CD8-positive, alpha-beta memory T cell (primary cell): ENCODE data around the gene UBQLN4. TPM values are rescaled to one million over a fixed set of nuclear protein-coding genes. Genes with fewer than 3 reads are reported as not detected.
A peak's percentile ranks its signal among the peaks of the same experiment; 100 is the strongest.
"Not testable (repeated sequence)": the region's sequence is repeated elsewhere in the genome, so short reads cannot be mapped to it uniquely, and the experiment has no call there.

Experiments used
- CTCF ChIA-PET: fragments of 350-600 bp; sonication (Branson Sonifier 250); formaldehyde crosslinking; loops from one replicate; lab custom pipeline; 2021; ENCODE audit warnings: antibody characterized with exemption; lab: Charles Lee
- POLR2A ChIA-PET: fragments of 350-600 bp; sonication (Branson Sonifier 250); formaldehyde crosslinking; loops from one replicate; lab custom pipeline; 2021; ENCODE audit warnings: antibody characterized with exemption; lab: Charles Lee
- DNase-seq, 5 donors: peaks; one replicate each; pipeline versions ENCODE4 v3.0.0 to v3.0.0-alpha.2; 2020 to 2022; ENCODE audit warnings: mixed read lengths in 1 of 5
- H3K27ac ChIP-seq: one replicate; pipeline ENCODE4 v1.7.0; 2013; ENCODE audit warnings: low read depth, mild to moderate bottlenecking, low read length, moderate library complexity
- H3K27me3 ChIP-seq: 2 replicates; pipeline ENCODE4 v1.7.0; 2013; ENCODE audit warnings: low read length, mild to moderate bottlenecking; ENCODE audit not compliant: insufficient read depth, poor library complexity, severe bottlenecking
- H3K36me3 ChIP-seq: 2 replicates; pipeline ENCODE4 v1.7.0; 2013; ENCODE audit warnings: mild to moderate bottlenecking, low read length, moderate library complexity; ENCODE audit not compliant: insufficient read depth
- H3K4me1 ChIP-seq: 2 replicates; pipeline ENCODE4 v1.7.0; 2013; ENCODE audit warnings: mild to moderate bottlenecking, low read length, moderate library complexity; ENCODE audit not compliant: insufficient read depth
- H3K4me3 ChIP-seq: 2 replicates; pipeline ENCODE4 v1.7.0; 2013; ENCODE audit warnings: mild to moderate bottlenecking, low read length
- H3K9me3 ChIP-seq: 2 replicates; pipeline ENCODE4 v1.7.0; 2013; ENCODE audit warnings: mild to moderate bottlenecking, low read length
- H3K27ac Mint-ChIP-seq, 8 donors: one replicate each; pipeline ENCODE4 v1.8.0; 2020 to 2021; ENCODE audit warnings: mixed read lengths in 8 of 8, mild to moderate bottlenecking in 6 of 8, inconsistent platforms in 3 of 8, moderate library complexity in 3 of 8
- H3K27me3 Mint-ChIP-seq, 2 donors: one replicate each; pipeline ENCODE4 v1.8.0; 2020 to 2021; ENCODE audit warnings: mixed read lengths in 2 of 2, mild to moderate bottlenecking in 1 of 2, moderate library complexity in 1 of 2
- H3K36me3 Mint-ChIP-seq, 3 donors: one replicate each; pipeline ENCODE4 v1.8.0; 2020 to 2021; ENCODE audit warnings: mixed read lengths in 3 of 3, inconsistent platforms in 1 of 3, mild to moderate bottlenecking in 1 of 3
- H3K4me1 Mint-ChIP-seq, 3 donors: one replicate each; pipeline ENCODE4 v1.8.0; 2020 to 2021; ENCODE audit warnings: mixed read lengths in 3 of 3, inconsistent platforms in 1 of 3, mild to moderate bottlenecking in 1 of 3
- H3K4me3 Mint-ChIP-seq, 7 donors: one replicate each; pipeline ENCODE4 v1.8.0; 2020 to 2021; ENCODE audit warnings: mixed read lengths in 7 of 7, mild to moderate bottlenecking in 6 of 7, moderate library complexity in 4 of 7, inconsistent platforms in 2 of 7
- H3K9me3 Mint-ChIP-seq, 5 donors: one replicate each; pipeline ENCODE4 v1.8.0; 2020 to 2022; ENCODE audit warnings: mixed read lengths in 5 of 5, mild to moderate bottlenecking in 3 of 5, moderate library complexity in 2 of 5, inconsistent platforms in 1 of 5
- polyA plus RNA-seq: library from polyadenylated mRNA; unstranded; fragments of 300-500 nt; fragmentation: Illumina TruSeq; gene quantifications from one replicate; pipeline ENCODE4 v1.2.3, GENCODE V29; 2021
- total RNA-seq, 2 experiments: library from RNA; stranded (reverse); gene quantifications; one replicate each; pipeline ENCODE4 v1.2.3, GENCODE V29; 2021

UBQLN4 gene
- total and polyA plus RNA-seq, 3 experiments from 2014 or later: 15.6 to 61.9 (median 59.4) TPM

DNA sequence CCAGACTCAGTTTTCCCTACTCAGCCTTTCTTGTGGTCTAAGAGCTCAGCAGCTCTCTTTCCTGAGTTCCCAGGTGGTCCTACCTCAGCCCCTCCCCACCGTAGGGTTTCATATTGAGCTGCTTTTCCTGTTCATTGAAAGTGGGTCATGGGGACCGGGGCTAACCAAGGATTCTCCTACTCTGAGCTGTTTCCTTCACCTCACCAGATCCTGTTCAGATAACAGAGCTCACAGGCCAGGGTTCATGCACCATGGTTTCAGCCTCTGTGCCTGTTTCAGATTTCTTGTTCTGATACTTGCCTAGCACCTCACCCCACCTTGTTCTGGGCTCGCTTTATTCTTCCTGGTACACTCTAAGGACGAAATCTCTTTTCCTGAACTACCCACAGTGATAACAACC is 8.5 kb downstream of the UBQLN4 start:
- H3K36me3 ChIP-seq: peaks cover 19% of the 10 kb centered on the region
- Mint-ChIP-seq H3K27ac (peak overlapping the region in 7 of 8 donors; percentile 7 to 95 (median 70)), H3K27me3 (no peaks in the 10 kb centered on the region), H3K4me1 (peaks cover 7 to 13% (median 12%) of the 10 kb centered on the region in 3 donors), H3K9me3 (no peaks in the 10 kb centered on the region), H3K4me3 (peak overlapping the region in 4 of 7 donors; percentile 1 to 30 (median 12)), H3K36me3 (peaks cover 8 to 67% (median 18%) of the 10 kb centered on the region in 3 donors)
- no peaks in the 10 kb centered on the region for H3K27me3 ChIP-seq
- H3K9me3 ChIP-seq: no peaks in the 10 kb centered on the region
- POLR2A ChIA-PET: no interaction called here
- no peak overlapping the region for H3K27ac ChIP-seq
- peaks cover 5% of the 10 kb centered on the region for H3K4me1 ChIP-seq
- CTCF ChIA-PET: interaction anchor here (0.6 kb wide), 1 partner anchor 38 kb away, joined by 4 read pairs; no protein-coding TSS in a partner anchor
- no peak overlapping the region for H3K4me3 ChIP-seq
- no peak for DNase-seq

DNA sequence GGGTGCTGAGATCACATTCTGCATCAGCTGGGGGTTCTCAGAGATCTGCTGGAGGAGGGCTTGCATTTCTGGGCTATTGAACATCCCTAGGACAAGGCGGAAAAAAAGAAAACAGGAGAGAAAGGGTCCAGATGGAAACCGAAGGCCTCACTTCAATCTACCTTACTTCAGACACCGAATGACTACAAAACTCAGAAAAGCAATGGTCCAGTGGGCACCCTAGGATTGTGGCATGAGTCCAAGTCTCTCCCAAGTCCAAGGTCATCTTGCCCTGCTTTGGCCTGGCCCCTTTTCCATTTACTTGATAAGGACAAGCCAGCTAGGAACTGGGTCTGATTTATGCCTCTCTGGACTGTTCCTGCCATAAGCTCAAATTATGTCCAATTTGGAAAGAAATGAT is 10.8 kb downstream of the UBQLN4 start:
- H3K27me3 Mint-ChIP-seq: no peaks in the 10 kb centered on the region
- no peaks in the 10 kb centered on the region for H3K27me3 ChIP-seq
- peaks cover 7 to 13% (median 12%) of the 10 kb centered on the region in 3 donors for H3K4me1 Mint-ChIP-seq
- peaks cover 8 to 54% (median 15%) of the 10 kb centered on the region in 3 donors for H3K36me3 Mint-ChIP-seq
- ChIA-PET POLR2A (interaction anchor here (0.5 kb wide), 1 partner anchor 112 kb away, joined by 3 read pairs; no protein-coding TSS in a partner anchor), CTCF (no interaction called here)
- no peak overlapping the region for H3K27ac ChIP-seq
- peaks cover 19% of the 10 kb centered on the region for H3K36me3 ChIP-seq
- peak overlapping the region in 5 of 8 donors; percentile 8 to 79 (median 61) for H3K27ac Mint-ChIP-seq
- H3K9me3 ChIP-seq: no peaks in the 10 kb centered on the region
- H3K9me3 Mint-ChIP-seq: no peaks in the 10 kb centered on the region
- no peak overlapping the region for H3K4me3 ChIP-seq
- H3K4me1 ChIP-seq: peaks cover 5% of the 10 kb centered on the region
- no peak for DNase-seq
- no peak overlapping the region for H3K4me3 Mint-ChIP-seq

DNA sequence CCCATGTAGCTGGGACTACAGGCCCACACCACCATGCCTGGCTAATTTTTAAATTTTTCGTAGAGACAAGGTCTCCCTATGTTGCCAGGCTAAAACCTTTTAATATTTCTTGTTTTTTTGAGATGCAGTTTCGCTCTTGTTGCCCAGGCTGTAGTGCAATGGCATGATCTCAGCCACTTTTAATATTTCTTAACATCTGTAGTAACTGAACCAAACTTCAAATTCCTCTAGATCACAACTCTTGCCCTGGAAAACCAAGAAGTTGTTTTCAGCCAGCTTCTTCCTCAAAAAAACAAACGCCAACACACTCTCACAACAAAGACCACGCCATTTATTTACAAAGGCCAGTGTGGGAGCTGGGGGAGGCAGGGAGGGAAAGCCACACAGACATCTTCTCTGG is 18.6 kb downstream of the UBQLN4 start:
- H3K9me3 Mint-ChIP-seq, H3K36me3 ChIP-seq, H3K27me3 Mint-ChIP-seq, H3K4me3 Mint-ChIP-seq, H3K9me3 ChIP-seq, CTCF ChIA-PET, H3K27me3 ChIP-seq, H3K4me1 Mint-ChIP-seq, H3K27ac ChIP-seq, POLR2A ChIA-PET, H3K4me1 ChIP-seq, H3K4me3 ChIP-seq, DNase-seq: not testable (repeated sequence)
- Mint-ChIP-seq H3K27ac (peak overlapping the region in 1 of 8 donors; percentile 29), H3K36me3 (peaks cover 0 to 28% (median 2%) of the 10 kb centered on the region in 3 donors)

DNA sequence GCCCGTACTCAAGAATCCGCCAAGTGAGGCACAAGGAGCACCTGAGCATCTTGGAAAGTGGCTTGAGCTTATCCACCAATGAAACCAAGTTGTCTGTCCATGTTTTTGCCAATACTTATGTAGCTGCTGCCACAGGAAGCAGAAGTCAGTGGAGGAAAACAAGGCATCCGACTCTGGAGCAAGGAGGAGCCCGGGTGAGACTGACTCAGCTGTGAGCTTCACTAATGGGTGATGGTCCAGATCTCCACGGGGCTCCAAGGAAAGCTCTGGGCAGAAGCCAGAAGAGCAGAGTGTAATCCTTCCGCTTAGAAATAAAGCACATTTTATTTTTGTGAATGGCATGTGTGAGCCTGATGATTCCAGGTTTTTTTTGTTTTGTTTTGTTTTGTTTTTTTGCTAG is 20.6 kb downstream of the UBQLN4 start:
- peaks cover 0 to 21% (median 2%) of the 10 kb centered on the region in 3 donors for H3K36me3 Mint-ChIP-seq

DNA sequence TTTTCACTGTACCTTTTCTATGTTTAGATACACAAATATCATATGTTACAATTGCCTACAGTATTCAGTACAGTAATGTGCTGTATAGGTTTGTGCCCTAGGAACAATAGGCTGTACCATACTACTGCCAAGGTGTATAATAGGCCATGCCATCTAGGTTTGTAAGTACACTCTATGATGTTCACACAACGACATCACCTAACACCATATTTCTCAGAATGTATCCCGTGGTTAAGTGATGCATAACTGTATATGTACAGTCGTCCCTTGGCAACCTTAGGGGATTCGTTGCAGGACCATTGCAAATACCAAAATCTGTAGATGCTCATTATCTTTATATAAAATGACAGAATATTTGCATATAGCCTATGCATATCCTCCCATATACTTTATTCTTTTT is 27.0 kb downstream of the UBQLN4 start:
- ChIA-PET POLR2A (no interaction called here), CTCF (interaction anchor here (1.1 kb wide), 1 partner anchor 21 kb away, joined by 3 read pairs; no protein-coding TSS in a partner anchor)
- Mint-ChIP-seq H3K27me3 (peaks cover 7 to 9% of the 10 kb centered on the region in 2 donors), H3K4me3 (peak overlapping the region in 1 of 7 donors; percentile 37), H3K36me3 (no peaks in the 10 kb centered on the region), H3K4me1 (peaks cover 9 to 14% (median 9%) of the 10 kb centered on the region in 3 donors), H3K9me3 (no peaks in the 10 kb centered on the region), H3K27ac (no peak overlapping the region)
- Histone ChIP-seq H3K9me3 (no peaks in the 10 kb centered on the region), H3K4me1 (no peaks in the 10 kb centered on the region), H3K27ac (no peak overlapping the region), H3K4me3 (no peak overlapping the region), H3K36me3 (no peaks in the 10 kb centered on the region), H3K27me3 (no peaks in the 10 kb centered on the region)
- DNase-seq: no peak

More for the DNA sequence above, 20.6 kb downstream of the UBQLN4 start:
- Histone ChIP-seq H3K27me3 (no peaks in the 10 kb centered on the region), H3K4me1 (no peaks in the 10 kb centered on the region), H3K9me3 (no peaks in the 10 kb centered on the region), H3K4me3 (no peak overlapping the region), H3K36me3 (no peaks in the 10 kb centered on the region), H3K27ac (no peak overlapping the region)
- DNase-seq: no peak
- Mint-ChIP-seq H3K4me1 (peaks cover 0 to 2% (median 0%) of the 10 kb centered on the region in 3 donors), H3K4me3 (no peak overlapping the region), H3K9me3 (no peaks in the 10 kb centered on the region), H3K27me3 (no peaks in the 10 kb centered on the region), H3K27ac (no peak overlapping the region)
- ChIA-PET CTCF (interaction anchor here (1.0 kb wide), 1 partner anchor 102 kb away, joined by 5 read pairs; no protein-coding TSS in a partner anchor), POLR2A (no interaction called here)

DNA sequence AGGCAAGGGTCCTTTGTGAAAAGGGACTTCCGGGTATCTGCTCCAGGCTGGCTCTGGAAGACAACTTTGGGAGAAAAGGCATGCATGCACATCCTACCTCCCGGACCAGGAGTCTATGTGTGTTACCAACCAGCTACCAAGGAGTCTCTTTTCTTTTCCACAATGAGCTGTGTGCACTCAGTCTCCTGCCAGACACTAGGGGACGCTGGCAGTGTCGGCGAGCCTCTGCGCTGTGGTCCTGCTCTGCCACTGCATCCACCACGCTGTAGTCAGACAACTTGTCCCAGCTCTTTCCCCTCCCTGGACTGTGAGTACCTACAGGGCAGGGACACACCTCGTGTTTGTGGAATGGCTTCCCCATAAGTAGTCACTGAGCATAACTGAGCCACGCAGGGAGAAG is 27.7 kb downstream of the UBQLN4 start:
- CTCF ChIA-PET: interaction anchor here (0.6 to 1.1 kb wide), 4 partner anchors 21 to 1543 kb away, joined by 3 to 4 read pairs (median 3); no protein-coding TSS in a partner anchor
- no peak overlapping the region for H3K27ac Mint-ChIP-seq
- no peak overlapping the region for H3K4me3 ChIP-seq
- POLR2A ChIA-PET: no interaction called here
- H3K9me3 Mint-ChIP-seq: no peaks in the 10 kb centered on the region
- no peak overlapping the region for H3K27ac ChIP-seq
- peak in 4 of 5 donors; percentile 4 to 54 (median 16) for DNase-seq
- H3K27me3 Mint-ChIP-seq: peaks cover 7 to 9% of the 10 kb centered on the region in 2 donors
- no peaks in the 10 kb centered on the region for H3K27me3 ChIP-seq
- no peak overlapping the region for H3K4me3 Mint-ChIP-seq
- no peaks in the 10 kb centered on the region for H3K36me3 Mint-ChIP-seq
- peaks cover 13 to 19% (median 13%) of the 10 kb centered on the region in 3 donors for H3K4me1 Mint-ChIP-seq
- H3K9me3 ChIP-seq: no peaks in the 10 kb centered on the region
- H3K36me3 ChIP-seq: no peaks in the 10 kb centered on the region
- no peaks in the 10 kb centered on the region for H3K4me1 ChIP-seq

DNA sequence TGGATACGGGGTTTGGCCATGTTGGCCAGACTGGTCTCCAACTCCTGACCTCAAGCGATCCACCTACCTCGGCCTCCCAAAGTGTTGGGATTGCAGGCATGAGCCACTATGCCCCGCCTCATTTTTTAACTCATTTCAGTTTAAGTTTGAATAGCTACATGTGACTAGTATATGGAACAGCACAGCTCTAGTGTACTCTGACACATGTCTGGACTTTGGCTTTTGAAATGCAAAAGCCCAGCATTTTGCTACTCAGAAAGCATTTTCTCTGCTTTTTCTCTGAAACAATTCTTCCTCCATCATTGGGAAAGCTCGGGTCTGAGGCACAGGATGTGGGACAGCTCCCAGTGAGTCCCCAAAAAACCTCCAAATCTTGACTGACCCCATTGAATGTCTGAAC is 28.8 kb downstream of the UBQLN4 start:
- DNase-seq: no peak
- Mint-ChIP-seq H3K27me3 (peaks cover 7 to 9% of the 10 kb centered on the region in 2 donors), H3K4me3 (no peak overlapping the region), H3K27ac (peak overlapping the region in 1 of 8 donors; percentile 50), H3K36me3 (peaks cover 0 to 9% (median 0%) of the 10 kb centered on the region in 3 donors), H3K9me3 (no peaks in the 10 kb centered on the region), H3K4me1 (peaks cover 21 to 28% (median 23%) of the 10 kb centered on the region in 3 donors)
- Histone ChIP-seq H3K4me3 (no peak overlapping the region), H3K27ac (no peak overlapping the region), H3K27me3 (no peaks in the 10 kb centered on the region), H3K9me3 (no peaks in the 10 kb centered on the region), H3K36me3 (no peaks in the 10 kb centered on the region), H3K4me1 (peaks cover 5% of the 10 kb centered on the region)
- POLR2A ChIA-PET: no interaction called here
- CTCF ChIA-PET: interaction anchor here (1.0 kb wide), 1 partner anchor 41 kb away, joined by 3 read pairs; no protein-coding TSS in a partner anchor

DNA sequence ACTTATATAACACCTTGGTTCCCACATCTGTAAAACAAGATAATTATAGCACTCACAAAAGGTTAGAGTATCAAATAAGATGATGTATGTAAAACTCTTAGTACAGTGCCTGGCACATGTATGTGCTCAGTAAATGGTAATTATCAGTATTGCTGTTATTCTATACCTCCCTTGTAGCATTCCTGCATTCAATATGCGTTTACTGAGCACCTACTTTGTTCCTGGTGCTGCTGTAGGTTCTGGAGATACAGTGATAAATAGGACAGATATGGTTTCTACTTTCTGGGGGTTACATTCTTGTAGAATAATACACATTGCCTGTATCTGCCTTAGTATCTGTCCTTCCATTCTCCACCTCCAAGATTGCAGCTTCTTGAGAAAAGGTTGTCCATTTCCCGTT is 31.6 kb downstream of the UBQLN4 start:
- ChIA-PET POLR2A (interaction anchor here (0.6 kb wide), 1 partner anchor 14 kb away, joined by 6 read pairs; no protein-coding TSS in a partner anchor), CTCF (no interaction called here)
- H3K27ac ChIP-seq: no peak overlapping the region
- Mint-ChIP-seq H3K27me3 (peaks cover 7 to 9% of the 10 kb centered on the region in 2 donors), H3K4me1 (peaks cover 30 to 44% (median 40%) of the 10 kb centered on the region in 3 donors), H3K36me3 (peaks cover 4 to 31% (median 7%) of the 10 kb centered on the region in 3 donors), H3K4me3 (peak overlapping the region in 6 of 7 donors; percentile 35 to 68 (median 50)), H3K9me3 (no peaks in the 10 kb centered on the region), H3K27ac (peak overlapping the region in 6 of 8 donors; percentile 8 to 87 (median 73))
- H3K4me3 ChIP-seq: no peak overlapping the region
- no peak for DNase-seq
- no peaks in the 10 kb centered on the region for H3K36me3 ChIP-seq
- H3K4me1 ChIP-seq: peaks cover 14% of the 10 kb centered on the region
- no peaks in the 10 kb centered on the region for H3K9me3 ChIP-seq
- no peaks in the 10 kb centered on the region for H3K27me3 ChIP-seq
